Astrocyte (in vitro differentiated cells and primary cell): Measurements from ENCODE around the gene TAL1. TPM values are rescaled to one million over a fixed set of nuclear protein-coding genes. Genes with fewer than 3 reads are reported as not detected.
A peak's percentile ranks its signal among the peaks of the same experiment; 100 is the strongest.

Experiments used
- DNase-seq: peaks from one replicate; pipeline ENCODE4 v3.0.0-alpha.2; 2010; ENCODE audit warnings: low read depth
- FAIRE-seq: peaks from 2 replicates; lab custom pipeline; 2011; peaks lifted over from hg19 to GRCh38; lab: Jason Lieb, UNC
- H2AFZ ChIP-seq: 2 replicates; pipeline ENCODE4 v1.6.0; 2012; ENCODE audit warnings: low read depth, low read length, inconsistent platforms
- H3K27ac ChIP-seq: 2 replicates; pipeline ENCODE4 v1.5.1; 2011; ENCODE audit warnings: low read depth, low read length, inconsistent platforms
- H3K27me3 ChIP-seq: 2 replicates; pipeline ENCODE4 v1.6.0; 2011; ENCODE audit warnings: low read length, inconsistent platforms; ENCODE audit not compliant: insufficient read depth
- H3K36me3 ChIP-seq: 2 replicates; pipeline ENCODE4 v1.5.1; 2011; ENCODE audit warnings: low read length, inconsistent platforms; ENCODE audit not compliant: insufficient read depth
- H3K4me1 ChIP-seq: 2 replicates; pipeline ENCODE4 v1.5.1; 2011; ENCODE audit warnings: low read length, inconsistent platforms; ENCODE audit not compliant: insufficient read depth
- H3K4me2 ChIP-seq: 2 replicates; pipeline ENCODE4 v1.6.0; 2012; ENCODE audit warnings: low read length, inconsistent platforms
- H3K4me3 ChIP-seq: 2 replicates; pipeline ENCODE4 v1.5.1; 2011; ENCODE audit warnings: low read depth, mild to moderate bottlenecking, low read length, inconsistent platforms; ENCODE audit not compliant: insufficient read depth
- H3K79me2 ChIP-seq: 2 replicates; pipeline ENCODE4 v1.6.0; 2012; ENCODE audit warnings: mild to moderate bottlenecking, low read length, inconsistent platforms; ENCODE audit not compliant: insufficient read depth
- H3K9ac ChIP-seq: 2 replicates; pipeline ENCODE4 v1.6.0; 2012; ENCODE audit warnings: mild to moderate bottlenecking, low read length, inconsistent platforms
- H3K9me3 ChIP-seq: 2 replicates; pipeline ENCODE4 v1.5.1; 2012; ENCODE audit warnings: low read depth, mild to moderate bottlenecking, low read length, inconsistent platforms; ENCODE audit not compliant: insufficient read depth
- H4K20me1 ChIP-seq: 2 replicates; pipeline ENCODE4 v1.6.0; 2012; ENCODE audit warnings: low read length, inconsistent platforms; ENCODE audit not compliant: insufficient read depth
- H3K27ac Mint-ChIP-seq: one replicate; pipeline ENCODE4 v1.8.0; 2021; ENCODE audit warnings: mild to moderate bottlenecking, mixed read lengths; ENCODE audit not compliant: unreplicated experiment
- H3K27me3 Mint-ChIP-seq: one replicate; pipeline ENCODE4 v1.8.0; 2021; ENCODE audit warnings: low read depth, mixed read lengths; ENCODE audit not compliant: unreplicated experiment
- H3K36me3 Mint-ChIP-seq: one replicate; pipeline ENCODE4 v1.8.0; 2021; ENCODE audit warnings: low read depth, mixed read lengths; ENCODE audit not compliant: unreplicated experiment
- H3K4me1 Mint-ChIP-seq: one replicate; pipeline ENCODE4 v1.8.0; 2021; ENCODE audit warnings: low read depth, mixed read lengths; ENCODE audit not compliant: unreplicated experiment
- H3K4me3 Mint-ChIP-seq: one replicate; pipeline ENCODE4 v1.8.0; 2021; ENCODE audit warnings: mild to moderate bottlenecking, moderate library complexity, mixed read lengths; ENCODE audit not compliant: unreplicated experiment
- H3K9me3 Mint-ChIP-seq: one replicate; pipeline ENCODE4 v1.8.0; 2021; ENCODE audit warnings: mild to moderate bottlenecking, mixed read lengths; ENCODE audit not compliant: unreplicated experiment
- EZH2 ChIP-seq: IDR thresholded peaks from 2 replicates; pipeline ENCODE4 v1.6.1; 2012; ENCODE audit warnings: mild to moderate bottlenecking, low read length, inconsistent platforms; ENCODE audit not compliant: insufficient read depth
- total RNA-seq: library from RNA; stranded (reverse); gene quantifications from 2 replicates; pipeline ENCODE4 v1.2.1, GENCODE V29; 2021
- TF ChIP-seq, protein P1 (sequence below): IDR thresholded peaks from 2 replicates; pipeline ENCODE4 v1.5.1; 2011; ENCODE audit warnings: low read depth, mild to moderate bottlenecking, inconsistent platforms, low read length, moderate library complexity; ENCODE audit not compliant: insufficient read depth

The TAL1 gene
- total RNA-seq, 1 donor from 2014 or later = 0.14 TPM

DNA sequence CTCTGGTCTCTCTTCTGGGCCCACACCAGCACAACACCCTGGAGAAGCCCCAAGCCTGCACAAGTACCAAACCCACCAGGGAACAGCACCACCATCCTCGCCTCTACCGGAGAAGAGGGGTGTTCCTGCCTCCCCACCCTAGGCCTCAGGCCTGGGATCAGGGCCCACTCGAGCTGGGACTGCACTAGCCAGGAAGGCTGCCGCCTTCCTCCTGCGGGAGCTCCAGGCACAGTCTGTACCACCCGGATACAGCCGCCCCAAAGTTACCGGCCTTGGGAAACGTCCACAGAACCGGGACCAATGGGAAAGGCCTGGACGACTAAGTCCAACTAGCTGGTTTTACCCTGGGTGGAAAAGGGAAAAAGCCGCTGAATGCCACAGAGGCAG is 3.4 kb downstream of the TAL1 start:
- peaks cover 93% of the 10 kb centered on the region for H3K27me3 ChIP-seq
- H2AFZ ChIP-seq = no peak overlapping the region
- peaks cover 4% of the 10 kb centered on the region for H3K9me3 ChIP-seq
- no peaks in the 10 kb centered on the region for H3K36me3 Mint-ChIP-seq
- H3K4me1 Mint-ChIP-seq = peaks cover 6% of the 10 kb centered on the region
- no peak for FAIRE-seq
- H3K9me3 Mint-ChIP-seq = peaks cover 13% of the 10 kb centered on the region
- no peak overlapping the region for H3K4me2 ChIP-seq
- no peak for DNase-seq
- no peak overlapping the region for H3K9ac ChIP-seq
- no peak overlapping the region for H3K27ac ChIP-seq
- H3K4me1 ChIP-seq = no peaks in the 10 kb centered on the region
- H3K27ac Mint-ChIP-seq = no peak overlapping the region
- no peaks in the 10 kb centered on the region for H3K79me2 ChIP-seq
- H3K4me3 ChIP-seq = no peak overlapping the region
- peaks cover 71% of the 10 kb centered on the region for H3K27me3 Mint-ChIP-seq
- TF ChIP-seq, protein P1, sequence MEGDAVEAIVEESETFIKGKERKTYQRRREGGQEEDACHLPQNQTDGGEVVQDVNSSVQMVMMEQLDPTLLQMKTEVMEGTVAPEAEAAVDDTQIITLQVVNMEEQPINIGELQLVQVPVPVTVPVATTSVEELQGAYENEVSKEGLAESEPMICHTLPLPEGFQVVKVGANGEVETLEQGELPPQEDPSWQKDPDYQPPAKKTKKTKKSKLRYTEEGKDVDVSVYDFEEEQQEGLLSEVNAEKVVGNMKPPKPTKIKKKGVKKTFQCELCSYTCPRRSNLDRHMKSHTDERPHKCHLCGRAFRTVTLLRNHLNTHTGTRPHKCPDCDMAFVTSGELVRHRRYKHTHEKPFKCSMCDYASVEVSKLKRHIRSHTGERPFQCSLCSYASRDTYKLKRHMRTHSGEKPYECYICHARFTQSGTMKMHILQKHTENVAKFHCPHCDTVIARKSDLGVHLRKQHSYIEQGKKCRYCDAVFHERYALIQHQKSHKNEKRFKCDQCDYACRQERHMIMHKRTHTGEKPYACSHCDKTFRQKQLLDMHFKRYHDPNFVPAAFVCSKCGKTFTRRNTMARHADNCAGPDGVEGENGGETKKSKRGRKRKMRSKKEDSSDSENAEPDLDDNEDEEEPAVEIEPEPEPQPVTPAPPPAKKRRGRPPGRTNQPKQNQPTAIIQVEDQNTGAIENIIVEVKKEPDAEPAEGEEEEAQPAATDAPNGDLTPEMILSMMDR = no peak
- no peak for TF ChIP-seq EZH2
- H3K4me3 Mint-ChIP-seq = no peak overlapping the region
- peaks cover 8% of the 10 kb centered on the region for H4K20me1 ChIP-seq
- no peaks in the 10 kb centered on the region for H3K36me3 ChIP-seq

DNA sequence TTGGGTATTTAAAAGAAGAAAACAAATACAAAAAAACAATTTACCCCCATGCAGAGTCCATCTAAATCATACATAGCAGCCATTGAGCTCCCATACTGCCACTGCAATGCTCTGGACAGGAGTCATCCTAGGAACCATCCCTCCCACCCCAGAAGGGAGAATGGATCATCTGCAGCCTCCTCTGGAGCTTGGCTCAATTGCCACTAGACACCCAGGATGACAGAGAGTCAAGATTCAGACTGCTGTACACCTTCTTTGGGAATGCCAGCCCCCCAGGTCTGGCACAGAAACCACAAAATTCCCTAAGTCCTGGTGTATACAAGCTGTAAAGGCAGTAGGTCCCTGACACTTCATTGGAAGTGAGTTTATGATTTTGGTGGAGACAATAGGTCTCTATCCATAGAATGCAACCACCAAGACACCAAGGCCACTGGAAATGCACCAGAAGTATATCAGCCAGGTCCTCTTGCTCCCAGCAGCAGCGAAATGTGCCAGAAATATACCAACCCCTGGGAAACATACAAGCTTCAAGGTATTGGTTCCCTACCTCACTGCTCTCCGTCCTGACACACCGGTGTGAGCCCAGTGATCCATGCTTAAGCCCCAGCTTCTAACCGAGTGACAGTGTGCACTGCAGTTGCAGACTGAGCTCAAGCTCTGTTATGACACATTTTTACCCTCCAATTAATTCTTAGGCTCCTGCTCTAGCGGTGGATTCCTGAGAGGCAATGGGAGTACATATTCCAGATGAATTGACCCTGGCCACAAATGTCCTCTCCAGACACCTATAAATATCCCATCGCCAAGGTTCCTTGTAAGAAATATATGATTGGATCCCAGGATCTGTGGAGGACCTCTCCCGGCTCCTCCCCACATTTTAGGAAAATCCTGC is 4.4 kb downstream of the TAL1 start:
- no peaks in the 10 kb centered on the region for H3K79me2 ChIP-seq
- TF ChIP-seq, protein P1 = no peak
- TF ChIP-seq EZH2 = no peak

DNA sequence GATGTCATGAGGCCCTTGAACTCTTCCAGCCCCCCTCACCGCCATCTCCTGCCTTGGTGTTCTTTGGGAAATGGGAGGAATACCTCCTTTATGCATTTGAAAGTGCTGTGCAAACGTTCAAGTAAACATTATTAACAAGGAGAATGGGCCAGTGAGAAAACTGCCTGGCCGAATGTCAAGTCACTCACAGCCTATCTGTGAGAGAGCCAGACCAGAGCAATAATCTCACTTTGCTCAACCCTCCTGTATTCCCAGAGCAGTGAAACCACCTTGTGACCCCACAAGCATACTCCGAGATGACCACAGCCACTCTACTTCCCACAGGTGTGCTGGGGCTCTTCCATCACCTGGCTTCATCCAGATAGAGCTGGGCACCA is 5.2 kb downstream of the TAL1 start:
- H3K4me1 ChIP-seq = no peaks in the 10 kb centered on the region
- H3K27me3 Mint-ChIP-seq = peaks cover 56% of the 10 kb centered on the region
- TF ChIP-seq, protein P1 = no peak
- TF ChIP-seq EZH2 = no peak
- H3K27me3 ChIP-seq = peaks cover 94% of the 10 kb centered on the region
- H3K79me2 ChIP-seq = no peaks in the 10 kb centered on the region
- H3K27ac ChIP-seq = no peak overlapping the region
- no peak overlapping the region for H3K27ac Mint-ChIP-seq
- FAIRE-seq (no peak), DNase-seq (no peak)
- peaks cover 8% of the 10 kb centered on the region for H4K20me1 ChIP-seq
- H3K36me3 ChIP-seq = no peaks in the 10 kb centered on the region
- peaks cover 9% of the 10 kb centered on the region for H3K9me3 Mint-ChIP-seq
- no peak overlapping the region for H3K4me2 ChIP-seq
- no peaks in the 10 kb centered on the region for H3K36me3 Mint-ChIP-seq
- H2AFZ ChIP-seq = no peak overlapping the region
- H3K4me3 ChIP-seq = no peak overlapping the region
- no peak overlapping the region for H3K9ac ChIP-seq
- H3K4me3 Mint-ChIP-seq = no peak overlapping the region
- peaks cover 6% of the 10 kb centered on the region for H3K4me1 Mint-ChIP-seq
- peaks cover 4% of the 10 kb centered on the region for H3K9me3 ChIP-seq

More for the DNA sequence above, 4.4 kb downstream of the TAL1 start:
- peaks cover 4% of the 10 kb centered on the region for H3K9me3 ChIP-seq
- Mint-ChIP-seq H3K36me3 (no peaks in the 10 kb centered on the region), H3K27ac (peak overlapping the region; percentile 83), H3K4me3 (no peak overlapping the region), H3K4me1 (peaks cover 6% of the 10 kb centered on the region), H3K9me3 (peaks cover 9% of the 10 kb centered on the region), H3K27me3 (peaks cover 60% of the 10 kb centered on the region)
- no peak overlapping the region for H2AFZ ChIP-seq
- H3K27ac ChIP-seq = no peak overlapping the region
- H3K4me3 ChIP-seq = no peak overlapping the region
- DNase-seq (no peak), FAIRE-seq (no peak)
- no peak overlapping the region for H3K9ac ChIP-seq
- peaks cover 93% of the 10 kb centered on the region for H3K27me3 ChIP-seq
- H3K4me2 ChIP-seq = no peak overlapping the region
- H4K20me1 ChIP-seq = peaks cover 8% of the 10 kb centered on the region
- no peaks in the 10 kb centered on the region for H3K36me3 ChIP-seq
- H3K4me1 ChIP-seq = no peaks in the 10 kb centered on the region
